ENCODE measurements around the gene CCDC50.

The CCDC50 gene

GRCh38 chr3:191352014-191352413 is 22.8 kb downstream of the CCDC50 start:
- no peak for DNase-seq (ENCODE audit: low spot score)
- in situ Hi-C loops (cut with MboI; ENCODE audit: low pct_unique_long_range_greater_than_20kb, low sequenced_read_pairs, unreplicated experiment), result no loop called here
- TF ChIP-seq, protein P1, sequence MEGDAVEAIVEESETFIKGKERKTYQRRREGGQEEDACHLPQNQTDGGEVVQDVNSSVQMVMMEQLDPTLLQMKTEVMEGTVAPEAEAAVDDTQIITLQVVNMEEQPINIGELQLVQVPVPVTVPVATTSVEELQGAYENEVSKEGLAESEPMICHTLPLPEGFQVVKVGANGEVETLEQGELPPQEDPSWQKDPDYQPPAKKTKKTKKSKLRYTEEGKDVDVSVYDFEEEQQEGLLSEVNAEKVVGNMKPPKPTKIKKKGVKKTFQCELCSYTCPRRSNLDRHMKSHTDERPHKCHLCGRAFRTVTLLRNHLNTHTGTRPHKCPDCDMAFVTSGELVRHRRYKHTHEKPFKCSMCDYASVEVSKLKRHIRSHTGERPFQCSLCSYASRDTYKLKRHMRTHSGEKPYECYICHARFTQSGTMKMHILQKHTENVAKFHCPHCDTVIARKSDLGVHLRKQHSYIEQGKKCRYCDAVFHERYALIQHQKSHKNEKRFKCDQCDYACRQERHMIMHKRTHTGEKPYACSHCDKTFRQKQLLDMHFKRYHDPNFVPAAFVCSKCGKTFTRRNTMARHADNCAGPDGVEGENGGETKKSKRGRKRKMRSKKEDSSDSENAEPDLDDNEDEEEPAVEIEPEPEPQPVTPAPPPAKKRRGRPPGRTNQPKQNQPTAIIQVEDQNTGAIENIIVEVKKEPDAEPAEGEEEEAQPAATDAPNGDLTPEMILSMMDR (IDR thresholded peaks at IDR 0.05; ENCODE audit: extremely low read depth, insufficient read depth, missing control alignments), result no peak

GRCh38 chr3:191353022-191353777 is 24.0 kb downstream of the CCDC50 start:
- DNase-seq (ENCODE audit: low spot score), result no peak
- in situ Hi-C loops (cut with MboI; ENCODE audit: low pct_unique_long_range_greater_than_20kb, low sequenced_read_pairs, unreplicated experiment), result no loop called here
- TF ChIP-seq, protein P1 (IDR thresholded peaks at IDR 0.05; ENCODE audit: extremely low read depth, insufficient read depth, missing control alignments), result no peak

- in situ Hi-C loops (cut with MboI; ENCODE audit: low pct_unique_long_range_greater_than_20kb, low sequenced_read_pairs, unreplicated experiment), result no loop called here
- TF ChIP-seq, protein P1 (IDR thresholded peaks at IDR 0.05; ENCODE audit: extremely low read depth, insufficient read depth, missing control alignments), result no peak
- no peak for DNase-seq (ENCODE audit: low spot score)
Observed at GRCh38 chr3:191355406-191355805, 26.2 kb downstream of the CCDC50 start.

GRCh38 chr3:191356631-191357439 is 27.6 kb downstream of the CCDC50 start:
- TF ChIP-seq, protein P1 (IDR thresholded peaks at IDR 0.05; ENCODE audit: extremely low read depth, insufficient read depth, missing control alignments), result no peak
- in situ Hi-C loops (cut with MboI; ENCODE audit: low pct_unique_long_range_greater_than_20kb, low sequenced_read_pairs, unreplicated experiment), result no loop called here
- DNase-seq (ENCODE audit: low spot score), result no peak

DNA sequence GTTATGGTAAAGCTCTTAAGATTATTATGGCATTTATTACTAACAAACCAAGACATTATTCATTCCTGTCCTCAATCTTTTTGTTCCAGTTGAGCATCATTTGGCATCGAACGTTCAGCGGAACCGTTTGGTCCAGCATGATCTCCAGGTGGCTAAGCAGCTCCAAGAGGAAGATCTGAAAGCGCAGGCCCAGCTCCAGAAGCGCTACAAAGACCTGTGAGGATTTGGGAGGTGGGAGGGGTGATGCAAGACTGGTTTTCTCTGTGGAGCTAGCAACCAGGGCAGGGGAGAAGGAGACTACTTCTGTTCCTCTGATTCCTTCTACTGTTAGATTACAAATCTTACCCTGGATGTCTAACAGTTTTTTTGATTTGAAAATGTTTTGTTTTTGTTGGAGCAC is 28.7 kb downstream of the CCDC50 start:
- DNase-seq (ENCODE audit: low spot score), result no peak
- TF ChIP-seq, protein P1 (IDR thresholded peaks at IDR 0.05; ENCODE audit: extremely low read depth, insufficient read depth, missing control alignments), result no peak
- in situ Hi-C loops (cut with MboI; ENCODE audit: low pct_unique_long_range_greater_than_20kb, low sequenced_read_pairs, unreplicated experiment), result no loop called here

- TF ChIP-seq, protein P1 (IDR thresholded peaks at IDR 0.05; ENCODE audit: extremely low read depth, insufficient read depth, missing control alignments), result no peak
- in situ Hi-C loops (cut with MboI; ENCODE audit: low pct_unique_long_range_greater_than_20kb, low sequenced_read_pairs, unreplicated experiment), result no loop called here
- no peak for DNase-seq (ENCODE audit: low spot score)
Observed at GRCh38 chr3:191358929-191359328, 29.7 kb downstream of the CCDC50 start.
